ENCODE results near the gene GARRE1.

DNA sequence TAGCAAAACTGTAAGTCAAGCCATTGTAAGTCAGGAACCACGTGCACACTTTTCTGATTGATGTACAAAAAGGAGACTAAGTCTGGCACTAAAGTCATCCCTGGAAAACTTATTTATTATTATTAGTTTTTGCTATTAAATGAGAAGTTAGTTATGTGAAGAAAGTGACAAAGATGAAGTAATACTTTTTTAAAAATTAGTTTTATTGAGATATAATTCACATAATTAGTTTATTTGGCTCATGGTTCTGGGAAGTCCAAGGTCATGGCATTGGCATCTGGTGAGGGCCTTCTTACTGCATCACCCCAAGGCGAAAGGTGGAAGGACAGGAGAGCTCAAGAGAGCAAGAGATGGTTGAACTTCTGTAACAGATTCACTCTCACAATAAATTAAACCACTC is 36.9 kb downstream of the GARRE1 start:
- TF ChIP-seq SMC3 (IDR thresholded peaks at IDR 0.05) (no peak), HEYL (CRISPR knock-in tag; IDR thresholded peaks at IDR 0.05) (no peak), POLR2A (IDR thresholded peaks at IDR 0.05; ENCODE audit: low read length) (no peak), RARB (CRISPR knock-in tag; IDR thresholded peaks at IDR 0.05) (no peak), FOSL2 (IDR thresholded peaks at IDR 0.05) (no peak), FOSL2 (CRISPR knock-in tag; IDR thresholded peaks at IDR 0.05) (no peak), ESRRA (IDR thresholded peaks at IDR 0.05; ENCODE audit: borderline replicate concordance, low read length) (no peak), EP300 (IDR thresholded peaks at IDR 0.05) (no peak), RAD21 (conservative IDR thresholded peaks at IDR 0.05 in 1 of 2, IDR thresholded peaks at IDR 0.05 in 1 of 2) (no peak), POLR2AphosphoS2 (conservative IDR thresholded peaks at IDR 0.05; ENCODE audit: low read length) (no peak), MAZ (IDR thresholded peaks at IDR 0.05; ENCODE audit: borderline replicate concordance, low read depth, low read length) (no peak), RCOR1 (IDR thresholded peaks at IDR 0.05; ENCODE audit: low read depth, low read length) (no peak)
- TF ChIP-seq, protein P1, sequence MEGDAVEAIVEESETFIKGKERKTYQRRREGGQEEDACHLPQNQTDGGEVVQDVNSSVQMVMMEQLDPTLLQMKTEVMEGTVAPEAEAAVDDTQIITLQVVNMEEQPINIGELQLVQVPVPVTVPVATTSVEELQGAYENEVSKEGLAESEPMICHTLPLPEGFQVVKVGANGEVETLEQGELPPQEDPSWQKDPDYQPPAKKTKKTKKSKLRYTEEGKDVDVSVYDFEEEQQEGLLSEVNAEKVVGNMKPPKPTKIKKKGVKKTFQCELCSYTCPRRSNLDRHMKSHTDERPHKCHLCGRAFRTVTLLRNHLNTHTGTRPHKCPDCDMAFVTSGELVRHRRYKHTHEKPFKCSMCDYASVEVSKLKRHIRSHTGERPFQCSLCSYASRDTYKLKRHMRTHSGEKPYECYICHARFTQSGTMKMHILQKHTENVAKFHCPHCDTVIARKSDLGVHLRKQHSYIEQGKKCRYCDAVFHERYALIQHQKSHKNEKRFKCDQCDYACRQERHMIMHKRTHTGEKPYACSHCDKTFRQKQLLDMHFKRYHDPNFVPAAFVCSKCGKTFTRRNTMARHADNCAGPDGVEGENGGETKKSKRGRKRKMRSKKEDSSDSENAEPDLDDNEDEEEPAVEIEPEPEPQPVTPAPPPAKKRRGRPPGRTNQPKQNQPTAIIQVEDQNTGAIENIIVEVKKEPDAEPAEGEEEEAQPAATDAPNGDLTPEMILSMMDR (IDR thresholded peaks at IDR 0.05) = no peak
- TF ChIP-seq, protein P2, sequence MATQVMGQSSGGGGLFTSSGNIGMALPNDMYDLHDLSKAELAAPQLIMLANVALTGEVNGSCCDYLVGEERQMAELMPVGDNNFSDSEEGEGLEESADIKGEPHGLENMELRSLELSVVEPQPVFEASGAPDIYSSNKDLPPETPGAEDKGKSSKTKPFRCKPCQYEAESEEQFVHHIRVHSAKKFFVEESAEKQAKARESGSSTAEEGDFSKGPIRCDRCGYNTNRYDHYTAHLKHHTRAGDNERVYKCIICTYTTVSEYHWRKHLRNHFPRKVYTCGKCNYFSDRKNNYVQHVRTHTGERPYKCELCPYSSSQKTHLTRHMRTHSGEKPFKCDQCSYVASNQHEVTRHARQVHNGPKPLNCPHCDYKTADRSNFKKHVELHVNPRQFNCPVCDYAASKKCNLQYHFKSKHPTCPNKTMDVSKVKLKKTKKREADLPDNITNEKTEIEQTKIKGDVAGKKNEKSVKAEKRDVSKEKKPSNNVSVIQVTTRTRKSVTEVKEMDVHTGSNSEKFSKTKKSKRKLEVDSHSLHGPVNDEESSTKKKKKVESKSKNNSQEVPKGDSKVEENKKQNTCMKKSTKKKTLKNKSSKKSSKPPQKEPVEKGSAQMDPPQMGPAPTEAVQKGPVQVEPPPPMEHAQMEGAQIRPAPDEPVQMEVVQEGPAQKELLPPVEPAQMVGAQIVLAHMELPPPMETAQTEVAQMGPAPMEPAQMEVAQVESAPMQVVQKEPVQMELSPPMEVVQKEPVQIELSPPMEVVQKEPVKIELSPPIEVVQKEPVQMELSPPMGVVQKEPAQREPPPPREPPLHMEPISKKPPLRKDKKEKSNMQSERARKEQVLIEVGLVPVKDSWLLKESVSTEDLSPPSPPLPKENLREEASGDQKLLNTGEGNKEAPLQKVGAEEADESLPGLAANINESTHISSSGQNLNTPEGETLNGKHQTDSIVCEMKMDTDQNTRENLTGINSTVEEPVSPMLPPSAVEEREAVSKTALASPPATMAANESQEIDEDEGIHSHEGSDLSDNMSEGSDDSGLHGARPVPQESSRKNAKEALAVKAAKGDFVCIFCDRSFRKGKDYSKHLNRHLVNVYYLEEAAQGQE (IDR thresholded peaks at IDR 0.05) = no peak
- TF ChIP-seq, protein P3, sequence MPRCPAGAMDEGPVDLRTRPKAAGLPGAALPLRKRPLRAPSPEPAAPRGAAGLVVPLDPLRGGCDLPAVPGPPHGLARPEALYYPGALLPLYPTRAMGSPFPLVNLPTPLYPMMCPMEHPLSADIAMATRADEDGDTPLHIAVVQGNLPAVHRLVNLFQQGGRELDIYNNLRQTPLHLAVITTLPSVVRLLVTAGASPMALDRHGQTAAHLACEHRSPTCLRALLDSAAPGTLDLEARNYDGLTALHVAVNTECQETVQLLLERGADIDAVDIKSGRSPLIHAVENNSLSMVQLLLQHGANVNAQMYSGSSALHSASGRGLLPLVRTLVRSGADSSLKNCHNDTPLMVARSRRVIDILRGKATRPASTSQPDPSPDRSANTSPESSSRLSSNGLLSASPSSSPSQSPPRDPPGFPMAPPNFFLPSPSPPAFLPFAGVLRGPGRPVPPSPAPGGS (IDR thresholded peaks at IDR 0.05) = no peak

Data from A549 (cell line).